Left lung (tissue), 14 donors: ENCODE measurements around the gene TRIM46. TPM values are rescaled to one million over a fixed set of nuclear protein-coding genes. Genes with fewer than 3 reads are reported as not detected.
A peak's percentile ranks its signal among the peaks of the same experiment; 100 is the strongest.

ENCODE experiments used
- ATAC-seq: fragments of 200-7000 bp; cut with Tn5 transposase; one replicate; pipeline ENCODE4 v1.9.1; 2020; ENCODE audit warnings: moderate library complexity
- DNase-seq, 4 donors: peaks; one replicate each; pipeline ENCODE4 v3.0.0-alpha.2; 2013 to 2020
- H3K27ac ChIP-seq, 2 donors: fragments of 200-600 bp; sonication (generic) in 1 of 2; one replicate each; pipeline versions ENCODE4 v1.5.0 to v1.8.0; 2020 to 2021
- H3K27me3 ChIP-seq, 2 donors: fragments of 200-600 bp; sonication (generic) in 1 of 2; one replicate each; pipeline versions ENCODE4 v1.5.0 to v1.8.0; 2020 to 2021
- H3K36me3 ChIP-seq, 2 donors: fragments of 200-600 bp; sonication (generic) in 1 of 2; one replicate each; pipeline versions ENCODE4 v1.5.0 to v1.8.0; 2020 to 2021
- H3K4me1 ChIP-seq, 2 donors: fragments of 200-600 bp; one replicate each; pipeline ENCODE4 v1.8.0; 2021
- H3K4me3 ChIP-seq, 2 donors: fragments of 200-600 bp; sonication (generic) in 1 of 2; one replicate each; pipeline versions ENCODE4 v1.5.0 to v1.8.0; 2020 to 2021; ENCODE audit warnings: mild to moderate bottlenecking in 1 of 2
- H3K9me3 ChIP-seq, 2 donors: fragments of 200-600 bp; sonication (generic) in 1 of 2; one replicate each; pipeline versions ENCODE4 v1.5.0 to v1.8.0; 2020 to 2021
- CTCF ChIP-seq, 2 donors: fragments of 200-600 bp; sonication (generic) in 1 of 2; IDR thresholded peaks; one replicate each; pipeline versions ENCODE4 v1.5.0 to v1.8.0; 2021; ENCODE audit warnings: antibody characterized with exemption in 2 of 2
- intact Hi-C, 2 donors: fragments of 100-400 bp; cut with DNase I; formaldehyde crosslinking; loops; one replicate each; pipeline versions ENCODE4 v1.11.2 to v1.14.2; 2022
- long read RNA-seq, 12 donors: library from polyadenylated mRNA in 2 of 12; unstranded in 2 of 12; transcript quantifications; one replicate each; pipeline ENCODE4 v2.0.0 and lab custom pipeline, GENCODE V29; 2019 to 2026
- polyA plus RNA-seq, 6 donors: library from polyadenylated mRNA; unstranded; fragments of 120-200 nt; gene quantifications; one replicate each; pipeline ENCODE4 v1.2.1, GENCODE V29; 2013; ENCODE audit not compliant: insufficient read length in 6 of 6
- total RNA-seq, 2 donors: library from RNA; stranded (reverse); fragmentation: NEBNext Ultra II Directional; extraction: Animal tissue kit (Norgen Biotek cat#: 25700); gene quantifications; one replicate each; pipeline ENCODE4 v1.2.1, GENCODE V29; 2021
- donor health status: DM: no; HTN: yes; CAD: no.
- donor health status: DM: no; HTN: no; CAD: no.

Gene TRIM46, protein sequence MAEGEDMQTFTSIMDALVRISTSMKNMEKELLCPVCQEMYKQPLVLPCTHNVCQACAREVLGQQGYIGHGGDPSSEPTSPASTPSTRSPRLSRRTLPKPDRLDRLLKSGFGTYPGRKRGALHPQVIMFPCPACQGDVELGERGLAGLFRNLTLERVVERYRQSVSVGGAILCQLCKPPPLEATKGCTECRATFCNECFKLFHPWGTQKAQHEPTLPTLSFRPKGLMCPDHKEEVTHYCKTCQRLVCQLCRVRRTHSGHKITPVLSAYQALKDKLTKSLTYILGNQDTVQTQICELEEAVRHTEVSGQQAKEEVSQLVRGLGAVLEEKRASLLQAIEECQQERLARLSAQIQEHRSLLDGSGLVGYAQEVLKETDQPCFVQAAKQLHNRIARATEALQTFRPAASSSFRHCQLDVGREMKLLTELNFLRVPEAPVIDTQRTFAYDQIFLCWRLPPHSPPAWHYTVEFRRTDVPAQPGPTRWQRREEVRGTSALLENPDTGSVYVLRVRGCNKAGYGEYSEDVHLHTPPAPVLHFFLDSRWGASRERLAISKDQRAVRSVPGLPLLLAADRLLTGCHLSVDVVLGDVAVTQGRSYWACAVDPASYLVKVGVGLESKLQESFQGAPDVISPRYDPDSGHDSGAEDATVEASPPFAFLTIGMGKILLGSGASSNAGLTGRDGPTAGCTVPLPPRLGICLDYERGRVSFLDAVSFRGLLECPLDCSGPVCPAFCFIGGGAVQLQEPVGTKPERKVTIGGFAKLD
- total RNA-seq (under 1 TPM; 0.45 to 0.73 TPM), polyA plus RNA-seq (1 to 10 TPM; 3.6 to 6.2 (median 4.6) TPM)
- long read RNA-seq, donor 1, partial matches to known transcripts: 490 of 543 reads
- long read RNA-seq, donor 1, other reads (novel, unspliced or antisense): 53 of 543 reads
- long read RNA-seq, donor 2: 0 reads
- long read RNA-seq, donor 3: 0 reads
- long read RNA-seq, donor 4: 0 reads
- long read RNA-seq, donor 5, partial matches to known transcripts: 82 of 113 reads
- long read RNA-seq, donor 5, other reads (novel, unspliced or antisense): 31 of 113 reads
- long read RNA-seq, donor 6: 0 reads
- long read RNA-seq, donor 7: 0 reads
- long read RNA-seq, donor 8: 0 reads
- long read RNA-seq, donor 9: 0 reads
- long read RNA-seq, donor 10, partial matches to known transcripts: 0 of 1 reads
- long read RNA-seq, donor 10, other reads (novel, unspliced or antisense): 1 of 1 reads
- long read RNA-seq, donor 11: 0 reads
- long read RNA-seq, donor 12: 0 reads

DNA sequence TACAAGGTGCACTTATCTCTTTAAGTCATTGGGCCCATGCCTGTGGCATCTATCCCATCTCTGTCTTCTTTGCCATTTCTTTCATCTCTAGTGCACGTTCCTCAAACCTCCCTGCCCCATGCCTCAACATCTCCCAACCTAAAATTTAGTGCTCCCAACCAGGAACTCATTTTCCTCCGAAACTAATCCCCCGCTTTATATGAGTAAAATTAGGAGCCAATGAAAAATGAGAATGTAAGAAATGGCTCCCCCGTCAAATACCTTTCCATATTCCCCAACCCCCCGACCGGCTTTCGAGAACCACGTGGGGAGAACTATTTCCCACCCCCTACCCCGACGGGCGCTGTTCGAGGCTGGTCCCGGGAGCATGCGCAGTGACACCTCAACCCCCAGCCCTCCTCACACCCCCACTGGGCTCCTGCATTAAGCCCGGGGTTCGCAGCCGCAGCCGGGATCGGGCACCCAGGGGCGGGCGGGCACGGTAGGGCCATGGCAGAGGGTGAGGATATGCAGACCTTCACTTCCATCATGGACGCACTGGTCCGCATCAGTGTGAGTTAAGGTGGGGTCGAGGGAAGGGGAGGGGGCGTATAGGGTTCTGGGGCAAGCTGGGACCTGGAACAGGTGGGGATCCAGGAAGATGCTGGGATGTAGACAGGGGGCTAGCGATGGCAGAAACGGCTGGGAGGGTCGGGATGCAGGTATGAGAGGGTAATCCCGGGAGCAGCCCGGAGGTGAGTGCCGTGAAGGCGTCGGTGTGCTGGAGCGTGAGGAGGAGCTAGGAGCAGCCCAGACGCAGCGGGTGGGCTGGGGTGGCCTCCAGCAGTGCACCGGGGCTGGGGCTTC, at the start of gene TRIM46:
Gene TRIM46 (plus strand): TSS at position 372 of the 846 bp plus-strand sequence. CDS start 118 bp downstream, at position 490.
- ATAC-seq (no peak), DNase-seq (peak in 1 of 4 donors; percentile 83)
- Histone ChIP-seq H3K27ac (peak within 1 kb of the TSS; percentile 83 to 91), H3K9me3 (no peaks in the 10 kb centered on the region), H3K4me1 (peaks cover 11 to 60% of the 10 kb centered on the region in 2 donors), H3K27me3 (peaks cover 0 to 19% of the 10 kb centered on the region in 2 donors), H3K4me3 (peak within 1 kb of the TSS; percentile 78 to 80), H3K36me3 (peaks cover 0 to 23% of the 10 kb centered on the region in 2 donors)
- TF ChIP-seq CTCF (IDR thresholded peaks at IDR 0.05): peak in 1 of 2 donors; percentile 5
- intact Hi-C loops: no loop called here

DNA sequence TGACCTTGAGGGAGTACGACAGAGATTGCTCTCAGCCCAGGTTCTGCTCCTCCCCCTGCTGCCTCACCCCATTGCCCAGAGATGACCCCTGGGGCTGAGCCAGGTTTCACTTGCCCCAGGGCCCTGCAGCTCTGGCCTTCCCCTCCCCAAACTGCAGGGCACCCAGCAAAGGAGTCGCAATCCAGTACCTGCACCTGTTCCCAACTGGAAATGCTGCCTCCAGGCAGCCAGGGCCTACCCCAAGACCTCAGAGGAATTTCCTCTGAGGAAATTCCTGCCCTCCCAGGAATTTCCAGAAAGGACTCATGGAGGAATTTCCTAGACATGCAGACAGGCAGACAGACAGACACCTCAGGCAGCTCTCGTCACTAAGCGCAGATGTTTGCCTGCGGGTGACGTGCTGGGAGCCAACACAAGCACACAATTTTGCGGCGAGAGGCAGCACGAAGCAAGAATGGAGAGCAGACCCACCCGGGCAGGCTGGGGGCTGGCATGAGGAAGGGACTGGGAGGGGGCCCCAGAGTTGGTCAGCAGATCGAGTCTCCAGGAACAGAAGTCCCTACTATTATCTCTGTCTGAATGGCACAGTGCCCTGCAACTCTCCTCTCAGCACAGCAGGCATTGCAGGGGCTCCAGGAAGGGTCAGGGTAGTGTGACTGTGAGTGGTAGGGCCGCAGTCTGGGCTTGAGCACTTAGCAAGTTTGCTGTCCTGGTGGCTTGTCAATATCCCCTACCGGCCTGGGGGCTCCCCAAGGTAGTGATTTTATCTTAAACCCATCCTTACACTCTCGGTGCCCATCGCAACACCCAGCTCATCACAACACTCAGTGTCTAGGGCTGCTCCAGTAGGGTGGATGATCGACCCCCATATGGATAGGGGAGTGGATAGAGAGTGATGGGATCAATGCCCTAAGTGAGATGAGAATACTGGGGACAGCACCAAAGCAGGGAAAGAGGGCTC, 48.9 kb upstream of the TRIM46 start:
- Histone ChIP-seq H3K4me3 (no peak overlapping the region), H3K4me1 (peaks cover 33 to 60% of the 10 kb centered on the region in 2 donors), H3K27me3 (peaks cover 0 to 53% of the 10 kb centered on the region in 2 donors), H3K36me3 (no peaks in the 10 kb centered on the region), H3K27ac (peak overlapping the region; percentile 84 to 86), H3K9me3 (no peaks in the 10 kb centered on the region)
- TF ChIP-seq CTCF (IDR thresholded peaks at IDR 0.05): no peak
- intact Hi-C loops: no loop called here
- ATAC-seq: no peak
- no peak for DNase-seq

- DNase-seq (no peak), ATAC-seq (no peak)
- peaks cover 0 to 57% of the 10 kb centered on the region in 2 donors for H3K27me3 ChIP-seq
- H3K4me1 ChIP-seq: peaks cover 33 to 60% of the 10 kb centered on the region in 2 donors
- H3K4me3 ChIP-seq: no peak overlapping the region
- TF ChIP-seq CTCF (IDR thresholded peaks at IDR 0.05): no peak
- H3K27ac ChIP-seq: peak overlapping the region; percentile 84 to 86
- intact Hi-C loops: no loop called here
- no peaks in the 10 kb centered on the region for H3K9me3 ChIP-seq
- no peaks in the 10 kb centered on the region for H3K36me3 ChIP-seq
These were observed 48.1 kb upstream of the TRIM46 start for GRCh38 chr1:155125511-155125945.
